ENCODE measurements around the gene POLD1. TPM values are rescaled to one million over a fixed set of nuclear protein-coding genes. Genes with fewer than 3 reads are reported as not detected.

The POLD1 gene
- total and polyA plus RNA-seq, 3 experiments from 2014 or later: 29.4 to 160 (median 154) TPM

DNA sequence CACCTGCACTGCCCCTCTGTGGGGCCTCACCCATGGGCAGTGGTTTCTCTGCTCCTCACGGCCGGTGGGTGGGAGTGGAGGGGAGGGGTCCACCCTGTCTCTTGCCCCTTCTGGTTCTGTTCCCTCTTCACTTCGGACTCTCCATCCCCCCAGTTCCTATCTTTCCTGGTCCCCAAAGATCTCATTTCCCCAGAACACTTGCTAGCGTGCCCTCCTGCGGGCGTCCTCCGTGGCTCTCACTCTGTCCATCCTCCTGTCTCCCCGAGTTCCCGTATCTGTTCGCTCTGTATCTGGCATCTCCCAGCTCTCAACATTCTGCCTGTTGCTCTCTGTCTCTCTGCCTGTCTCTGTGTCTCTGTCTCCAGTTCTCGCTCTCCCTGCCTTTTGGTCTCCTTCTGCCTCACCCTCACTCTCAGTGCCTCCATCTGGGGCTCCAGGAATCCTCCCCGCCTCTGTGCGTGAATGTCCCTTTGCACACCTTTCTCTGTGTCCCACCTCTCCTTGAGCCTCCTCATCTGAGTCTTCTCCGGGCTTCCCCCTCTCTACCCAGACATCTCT is 35.0 kb downstream of the POLD1 start:
- H3K4me1 Mint-ChIP-seq: peaks cover 7 to 12% (median 10%) of the 10 kb centered on the region in 3 donors
- Histone ChIP-seq H3K27me3 (ENCODE audit: insufficient read depth, low read length, poor library complexity, severe bottlenecking) (peaks cover 11% of the 10 kb centered on the region), H3K36me3 (ENCODE audit: insufficient read depth, low read length) (no peaks in the 10 kb centered on the region), H3K4me1 (ENCODE audit: insufficient read depth, low read length) (no peaks in the 10 kb centered on the region), H3K4me3 (ENCODE audit: low read length) (no peak overlapping the region), H3K9me3 (ENCODE audit: low read length) (no peaks in the 10 kb centered on the region), H3K27ac (ENCODE audit: low read depth, low read length) (no peak overlapping the region)
- POLR2A ChIA-PET: no interaction called here
- H3K27ac Mint-ChIP-seq: peak overlapping the region in 3 of 8 donors; percentile 25 to 66 (median 60)
- DNase-seq: no peak
- no peaks in the 10 kb centered on the region for H3K9me3 Mint-ChIP-seq
- peaks cover 0 to 1% (median 0%) of the 10 kb centered on the region in 3 donors for H3K36me3 Mint-ChIP-seq
- H3K27me3 Mint-ChIP-seq: peaks cover 19 to 36% of the 10 kb centered on the region in 2 donors
- CTCF ChIA-PET: interaction anchor here (1.2 kb wide), 1 partner anchor 62 kb away, joined by 3 read pairs; no protein-coding TSS in a partner anchor
- H3K4me3 Mint-ChIP-seq: peak overlapping the region in 1 of 7 donors; percentile 51

DNA sequence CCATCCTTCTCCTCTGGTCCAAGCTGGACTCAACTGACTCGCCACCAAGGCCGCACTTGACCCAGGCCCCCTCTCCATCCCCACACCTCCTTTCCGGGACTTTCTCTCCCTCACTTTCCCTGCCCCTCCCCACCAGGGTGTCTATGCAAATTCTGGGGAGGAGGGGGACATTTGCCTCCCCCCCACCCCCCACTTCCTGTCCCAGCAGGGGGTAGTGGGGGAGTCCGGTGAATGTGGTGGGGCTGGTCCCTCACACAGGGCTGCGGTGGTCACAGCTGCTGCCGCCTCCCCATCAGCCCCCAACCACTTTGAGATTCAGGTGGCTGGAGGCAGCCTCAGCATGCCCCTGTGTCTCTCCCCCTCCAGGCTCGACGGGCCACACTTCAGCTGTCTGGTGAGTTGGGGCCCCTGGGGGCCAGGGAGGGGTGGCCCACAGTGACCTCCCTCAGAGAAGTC is 35.5 kb downstream of the POLD1 start:
- H3K27ac ChIP-seq (ENCODE audit: low read depth, low read length): no peak overlapping the region
- H3K4me1 ChIP-seq (ENCODE audit: insufficient read depth, low read length): no peaks in the 10 kb centered on the region
- H3K27me3 ChIP-seq (ENCODE audit: insufficient read depth, low read length, poor library complexity, severe bottlenecking): peaks cover 11% of the 10 kb centered on the region
- Mint-ChIP-seq H3K27ac (peak overlapping the region in 4 of 8 donors; percentile 16 to 66 (median 42)), H3K4me1 (peaks cover 7 to 12% (median 10%) of the 10 kb centered on the region in 3 donors), H3K36me3 (no peaks in the 10 kb centered on the region), H3K9me3 (no peaks in the 10 kb centered on the region), H3K4me3 (no peak overlapping the region), H3K27me3 (peaks cover 19 to 38% of the 10 kb centered on the region in 2 donors)
- no peaks in the 10 kb centered on the region for H3K36me3 ChIP-seq (ENCODE audit: insufficient read depth, low read length)
- ChIA-PET POLR2A (no interaction called here), CTCF (interaction anchor here (1.2 kb wide), 1 partner anchor 62 kb away, joined by 3 read pairs; no protein-coding TSS in a partner anchor)
- DNase-seq: no peak
- no peak overlapping the region for H3K4me3 ChIP-seq (ENCODE audit: low read length)
- no peaks in the 10 kb centered on the region for H3K9me3 ChIP-seq (ENCODE audit: low read length)

DNA sequence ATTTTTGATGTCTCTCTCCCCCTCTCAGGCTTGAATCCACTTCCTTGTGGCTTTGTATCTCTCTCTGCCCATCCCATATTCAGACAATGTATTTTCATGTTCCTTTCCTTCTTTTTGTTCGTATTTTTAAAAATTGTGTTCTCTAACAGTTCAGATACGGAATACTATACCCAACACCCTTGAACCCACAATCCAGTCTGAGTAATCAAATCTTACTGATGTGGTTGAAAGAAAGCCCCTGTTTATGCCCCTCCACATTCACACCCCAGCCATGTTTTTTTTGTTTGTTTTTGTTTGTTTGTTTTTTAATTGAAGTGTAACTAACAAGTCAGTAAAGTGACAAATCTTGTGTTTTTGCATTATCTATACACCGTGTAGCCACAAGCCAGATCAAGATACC is 36.0 kb downstream of the POLD1 start:
- POLR2A ChIA-PET: no interaction called here
- Mint-ChIP-seq H3K4me1 (peaks cover 7 to 12% (median 10%) of the 10 kb centered on the region in 3 donors), H3K9me3 (no peaks in the 10 kb centered on the region), H3K27ac (peak overlapping the region in 4 of 8 donors; percentile 16 to 64 (median 46)), H3K27me3 (peaks cover 19 to 38% of the 10 kb centered on the region in 2 donors), H3K36me3 (no peaks in the 10 kb centered on the region), H3K4me3 (peak overlapping the region in 1 of 7 donors; percentile 44)
- peaks cover 11% of the 10 kb centered on the region for H3K27me3 ChIP-seq (ENCODE audit: insufficient read depth, low read length, poor library complexity, severe bottlenecking)
- DNase-seq: no peak
- no peaks in the 10 kb centered on the region for H3K4me1 ChIP-seq (ENCODE audit: insufficient read depth, low read length)
- no peaks in the 10 kb centered on the region for H3K9me3 ChIP-seq (ENCODE audit: low read length)
- H3K27ac ChIP-seq (ENCODE audit: low read depth, low read length): no peak overlapping the region
- no peak overlapping the region for H3K4me3 ChIP-seq (ENCODE audit: low read length)
- CTCF ChIA-PET: no interaction called here
- no peaks in the 10 kb centered on the region for H3K36me3 ChIP-seq (ENCODE audit: insufficient read depth, low read length)

DNA sequence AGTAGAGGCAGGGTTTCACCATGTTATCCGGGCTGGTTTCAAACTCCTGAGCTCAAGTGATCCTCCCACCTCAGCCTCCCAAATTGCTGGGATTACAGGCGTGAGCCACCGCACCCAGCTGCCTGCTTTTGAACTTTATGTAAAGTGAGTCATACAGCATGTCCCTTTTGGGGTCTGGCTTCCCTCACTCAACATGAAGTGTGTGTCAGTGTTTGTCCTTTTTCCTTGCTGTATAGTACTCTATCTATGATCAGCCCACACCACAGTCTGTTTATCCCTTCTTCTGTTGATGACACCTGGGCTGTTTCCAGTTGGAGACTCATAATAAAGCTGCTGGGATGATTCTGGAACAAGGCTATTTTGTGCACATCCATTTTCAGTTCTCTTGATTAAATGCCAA is 36.7 kb downstream of the POLD1 start:
- Mint-ChIP-seq H3K9me3 (no peaks in the 10 kb centered on the region), H3K4me1 (peaks cover 7 to 12% (median 10%) of the 10 kb centered on the region in 3 donors), H3K36me3 (no peaks in the 10 kb centered on the region), H3K27ac (no peak overlapping the region), H3K4me3 (no peak overlapping the region), H3K27me3 (peaks cover 20 to 38% of the 10 kb centered on the region in 2 donors)
- H3K27ac ChIP-seq (ENCODE audit: low read depth, low read length): no peak overlapping the region
- no peaks in the 10 kb centered on the region for H3K4me1 ChIP-seq (ENCODE audit: insufficient read depth, low read length)
- DNase-seq: no peak
- ChIA-PET CTCF (no interaction called here), POLR2A (no interaction called here)
- peaks cover 11% of the 10 kb centered on the region for H3K27me3 ChIP-seq (ENCODE audit: insufficient read depth, low read length, poor library complexity, severe bottlenecking)
- H3K4me3 ChIP-seq (ENCODE audit: low read length): no peak overlapping the region
- no peaks in the 10 kb centered on the region for H3K36me3 ChIP-seq (ENCODE audit: insufficient read depth, low read length)
- no peaks in the 10 kb centered on the region for H3K9me3 ChIP-seq (ENCODE audit: low read length)

DNA sequence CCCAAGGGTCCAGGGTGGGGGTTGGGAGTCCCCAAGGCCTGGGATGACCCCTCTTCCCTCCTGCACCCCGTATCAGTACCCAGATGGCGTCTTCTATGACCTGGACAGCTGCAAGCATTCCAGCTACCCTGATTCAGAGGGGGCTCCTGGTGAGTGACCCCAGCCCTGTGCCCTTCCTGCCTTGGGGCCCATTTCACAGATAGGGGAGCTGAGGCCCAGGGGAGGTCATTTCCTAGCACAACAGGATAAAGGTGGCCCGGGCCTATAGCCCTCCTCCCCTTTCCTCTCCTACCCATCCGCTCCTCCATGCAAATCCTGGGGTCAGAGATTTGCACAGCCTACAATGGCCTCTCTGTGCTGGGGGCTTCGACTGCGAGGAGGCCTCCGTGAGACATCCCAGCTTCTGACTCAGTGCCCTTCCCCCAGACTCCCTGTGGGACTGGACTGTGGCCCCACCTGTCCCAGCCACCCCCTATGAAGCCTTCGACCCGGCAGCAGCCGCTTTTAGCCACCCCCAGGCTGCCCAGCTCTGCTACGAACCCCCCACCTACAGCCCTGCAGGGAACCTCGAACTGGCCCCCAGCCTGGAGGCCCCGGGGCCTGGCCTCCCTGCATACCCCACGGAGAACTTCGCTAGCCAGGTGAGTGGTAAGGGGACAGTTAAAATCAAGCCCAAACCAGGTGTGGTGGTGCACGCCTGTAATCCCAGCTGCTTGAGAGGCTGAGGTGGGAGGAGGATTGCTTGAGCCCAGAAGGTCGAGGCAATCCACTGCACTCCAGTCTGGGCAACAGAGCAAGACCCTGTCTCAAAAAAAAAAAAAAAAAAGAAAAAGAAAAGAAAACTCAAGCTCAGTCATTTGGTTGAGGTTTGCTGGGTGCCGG is 38.5 kb downstream of the POLD1 start:
- H3K27ac ChIP-seq (ENCODE audit: low read depth, low read length): no peak overlapping the region
- POLR2A ChIA-PET: interaction anchor here (0.6 kb wide), 1 partner anchor 56 kb away, joined by 4 read pairs; no protein-coding TSS in a partner anchor
- H3K4me1 ChIP-seq (ENCODE audit: insufficient read depth, low read length): no peaks in the 10 kb centered on the region
- peaks cover 7 to 12% (median 10%) of the 10 kb centered on the region in 3 donors for H3K4me1 Mint-ChIP-seq
- no peak overlapping the region for H3K4me3 Mint-ChIP-seq
- no peaks in the 10 kb centered on the region for H3K36me3 ChIP-seq (ENCODE audit: insufficient read depth, low read length)
- no peaks in the 10 kb centered on the region for H3K9me3 ChIP-seq (ENCODE audit: low read length)
- CTCF ChIA-PET: no interaction called here
- no peak overlapping the region for H3K27ac Mint-ChIP-seq
- no peaks in the 10 kb centered on the region for H3K9me3 Mint-ChIP-seq
- H3K27me3 Mint-ChIP-seq: peaks cover 22 to 41% of the 10 kb centered on the region in 2 donors
- no peaks in the 10 kb centered on the region for H3K36me3 Mint-ChIP-seq
- H3K4me3 ChIP-seq (ENCODE audit: low read length): no peak overlapping the region
- no peak for DNase-seq
- H3K27me3 ChIP-seq (ENCODE audit: insufficient read depth, low read length, poor library complexity, severe bottlenecking): peaks cover 11% of the 10 kb centered on the region

DNA sequence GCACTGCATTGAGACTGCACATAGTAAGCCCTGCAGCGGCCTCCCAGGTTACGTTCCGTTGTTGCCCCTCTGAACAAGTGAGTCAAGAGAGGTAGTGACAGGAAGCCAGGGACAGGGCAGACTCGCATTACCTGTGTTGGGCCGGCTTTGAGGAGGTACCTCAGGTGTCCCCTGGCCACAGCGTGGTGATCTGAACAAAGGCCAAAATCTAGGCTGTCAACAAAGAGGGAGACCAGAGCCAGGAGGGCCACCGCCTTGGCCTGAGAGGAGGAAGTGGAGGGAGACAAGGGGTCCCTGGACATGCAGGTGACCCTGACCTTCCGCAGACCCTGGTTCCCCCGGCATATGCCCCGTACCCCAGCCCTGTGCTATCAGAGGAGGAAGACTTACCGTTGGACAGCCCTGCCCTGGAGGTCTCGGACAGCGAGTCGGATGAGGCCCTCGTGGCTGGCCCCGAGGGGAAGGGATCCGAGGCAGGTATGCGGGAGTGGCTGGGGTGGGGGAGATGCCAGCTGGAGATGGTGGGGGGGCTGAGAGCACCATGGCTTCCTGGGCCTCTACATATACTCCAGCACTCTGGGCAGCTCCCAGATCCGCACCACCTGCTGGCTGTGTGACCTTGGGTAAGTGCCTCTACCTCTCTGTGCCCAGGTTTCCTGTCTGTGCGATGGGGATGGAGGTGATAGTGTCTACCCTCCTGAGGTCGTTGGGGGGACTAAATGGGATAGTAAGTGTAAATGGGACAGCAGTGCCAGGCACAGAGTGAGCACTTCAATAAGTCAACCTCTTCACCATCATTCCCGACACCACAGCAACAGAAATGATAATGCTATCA is 39.3 kb downstream of the POLD1 start:
- no peak overlapping the region for H3K27ac ChIP-seq (ENCODE audit: low read depth, low read length)
- no peaks in the 10 kb centered on the region for H3K36me3 ChIP-seq (ENCODE audit: insufficient read depth, low read length)
- CTCF ChIA-PET: no interaction called here
- Mint-ChIP-seq H3K4me1 (peaks cover 7 to 12% (median 10%) of the 10 kb centered on the region in 3 donors), H3K36me3 (no peaks in the 10 kb centered on the region), H3K9me3 (no peaks in the 10 kb centered on the region), H3K27ac (no peak overlapping the region), H3K4me3 (no peak overlapping the region), H3K27me3 (peaks cover 22 to 42% of the 10 kb centered on the region in 2 donors)
- POLR2A ChIA-PET: no interaction called here
- DNase-seq: no peak
- peaks cover 11% of the 10 kb centered on the region for H3K27me3 ChIP-seq (ENCODE audit: insufficient read depth, low read length, poor library complexity, severe bottlenecking)
- H3K4me1 ChIP-seq (ENCODE audit: insufficient read depth, low read length): no peaks in the 10 kb centered on the region
- no peak overlapping the region for H3K4me3 ChIP-seq (ENCODE audit: low read length)
- no peaks in the 10 kb centered on the region for H3K9me3 ChIP-seq (ENCODE audit: low read length)

DNA sequence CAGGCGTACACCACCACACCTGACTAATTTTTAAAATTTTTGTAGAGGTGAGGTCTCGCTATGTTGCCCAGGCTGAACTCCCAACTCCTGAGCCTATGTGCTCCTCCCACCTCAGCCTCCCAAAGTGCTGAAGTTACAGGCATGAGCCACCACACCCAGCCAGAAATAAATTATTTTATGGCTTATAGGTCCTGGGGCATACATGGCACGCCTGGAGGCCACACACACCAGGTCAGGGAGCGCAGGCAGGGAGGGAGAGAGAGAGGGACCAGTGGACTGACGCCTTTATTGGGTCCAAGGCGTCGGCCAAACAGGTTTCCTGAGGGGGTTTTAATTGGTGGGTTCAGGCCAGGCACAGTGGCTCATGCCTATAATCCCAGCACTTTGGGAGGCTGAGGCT is 41.4 kb downstream of the POLD1 start:
- ChIA-PET POLR2A (no interaction called here), CTCF (no interaction called here)

More for the DNA sequence above, 41.4 kb downstream of the POLD1 start:
- Histone ChIP-seq H3K4me1 (ENCODE audit: insufficient read depth, low read length) (no peaks in the 10 kb centered on the region), H3K36me3 (ENCODE audit: insufficient read depth, low read length) (no peaks in the 10 kb centered on the region), H3K9me3 (ENCODE audit: low read length) (no peaks in the 10 kb centered on the region), H3K27ac (ENCODE audit: low read depth, low read length) (no peak overlapping the region), H3K27me3 (ENCODE audit: insufficient read depth, low read length, poor library complexity, severe bottlenecking) (no peaks in the 10 kb centered on the region), H3K4me3 (ENCODE audit: low read length) (no peak overlapping the region)
- H3K36me3 Mint-ChIP-seq: no peaks in the 10 kb centered on the region
- DNase-seq: no peak
- no peak overlapping the region for H3K4me3 Mint-ChIP-seq
- no peaks in the 10 kb centered on the region for H3K9me3 Mint-ChIP-seq
- H3K4me1 Mint-ChIP-seq: peaks cover under 1 to 4% (median 2%) of the 10 kb centered on the region in 3 donors
- H3K27ac Mint-ChIP-seq: no peak overlapping the region
- peaks cover 26 to 39% of the 10 kb centered on the region in 2 donors for H3K27me3 Mint-ChIP-seq
